Measurements from ENCODE around the gene COBLL1. TPM values are rescaled to one million over a fixed set of nuclear protein-coding genes. Genes with fewer than 3 reads are reported as not detected.

The COBLL1 gene
- total and polyA plus RNA-seq, 3 donors from 2014 or later: 5.4 to 17.3 (median 14.5) TPM

- H3K9me3 ChIP-seq: no peaks in the 10 kb centered on the region
- H3K27ac ChIP-seq: no peak overlapping the region
- H3K36me3 ChIP-seq (ENCODE audit: low read depth, missing control alignments): no peaks in the 10 kb centered on the region
- intact Hi-C loops (cut with DNase I; ENCODE audit: low total_unique reads): no loop called here
- no peak overlapping the region for H3K4me3 ChIP-seq
- H3K27me3 ChIP-seq: no peaks in the 10 kb centered on the region
- TF ChIP-seq CTCF (IDR thresholded peaks at IDR 0.05) (no peak), POLR2A (IDR thresholded peaks at IDR 0.05) (no peak)
- WGBS, 2 donors: 87 to 89% methylated on average over 1 of the region's 1 CpG
- DNase-seq: no peak
- H3K4me1 ChIP-seq: no peaks in the 10 kb centered on the region
These were observed 178.6 kb downstream of the COBLL1 start for GRCh38 chr2:164662868-164663631.

DNA sequence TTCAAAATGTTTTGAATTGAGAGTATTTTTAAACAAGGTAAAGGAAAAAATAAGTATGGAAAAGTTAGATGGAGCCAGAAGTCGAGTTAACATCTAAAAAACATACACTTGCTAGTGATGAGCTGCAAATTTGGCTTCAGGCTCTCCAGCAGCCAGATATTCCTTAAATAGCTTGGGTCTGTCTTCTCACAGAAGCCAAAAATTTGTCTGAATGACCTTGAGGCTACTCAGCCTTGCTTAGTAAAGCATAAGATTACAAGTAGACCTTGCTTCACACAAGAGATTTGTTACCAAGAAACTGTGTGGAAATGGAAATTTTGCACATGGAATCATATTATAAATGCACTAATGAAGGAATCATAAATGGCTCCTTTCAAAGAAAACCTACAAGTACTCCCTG, 179.6 kb downstream of the COBLL1 start:
- WGBS, 2 donors: 33 to 52% methylated on average over 1 of the region's 1 CpG
- intact Hi-C loops (cut with DNase I; ENCODE audit: low total_unique reads): no loop called here
- Histone ChIP-seq H3K36me3 (ENCODE audit: low read depth, missing control alignments) (no peaks in the 10 kb centered on the region), H3K9me3 (no peaks in the 10 kb centered on the region), H3K4me3 (no peak overlapping the region), H3K27me3 (no peaks in the 10 kb centered on the region), H3K4me1 (no peaks in the 10 kb centered on the region), H3K27ac (no peak overlapping the region)
- TF ChIP-seq CTCF (IDR thresholded peaks at IDR 0.05) (no peak), POLR2A (IDR thresholded peaks at IDR 0.05) (no peak)
- no peak for DNase-seq

GRCh38 chr2:164661349-164661748, 180.3 kb downstream of the COBLL1 start:
- Histone ChIP-seq H3K4me1 (no peaks in the 10 kb centered on the region), H3K36me3 (ENCODE audit: low read depth, missing control alignments) (no peaks in the 10 kb centered on the region), H3K4me3 (no peak overlapping the region), H3K27me3 (no peaks in the 10 kb centered on the region), H3K27ac (no peak overlapping the region), H3K9me3 (no peaks in the 10 kb centered on the region)
- TF ChIP-seq POLR2A (IDR thresholded peaks at IDR 0.05): no peak
- no peak for TF ChIP-seq CTCF (IDR thresholded peaks at IDR 0.05)
- no peak for DNase-seq
- intact Hi-C loops (cut with DNase I; ENCODE audit: low total_unique reads): no loop called here

GRCh38 chr2:164657129-164657528, 184.5 kb downstream of the COBLL1 start:
- Histone ChIP-seq H3K27ac (no peak overlapping the region), H3K27me3 (no peaks in the 10 kb centered on the region), H3K4me3 (no peak overlapping the region), H3K9me3 (no peaks in the 10 kb centered on the region), H3K36me3 (ENCODE audit: low read depth, missing control alignments) (no peaks in the 10 kb centered on the region), H3K4me1 (no peaks in the 10 kb centered on the region)
- intact Hi-C loops (cut with DNase I; ENCODE audit: low total_unique reads): no loop called here
- no peak for DNase-seq
- TF ChIP-seq CTCF (IDR thresholded peaks at IDR 0.05): no peak
- no peak for TF ChIP-seq POLR2A (IDR thresholded peaks at IDR 0.05)
- WGBS, 2 donors: 91 to 96% methylated on average over 2 of the region's 2 CpGs

GRCh38 chr2:164655750-164656149, 185.9 kb downstream of the COBLL1 start:
- 90 to 92% methylated on average over 2 of the region's 2 CpGs for WGBS, 2 donors
- no peak overlapping the region for H3K27ac ChIP-seq
- no peaks in the 10 kb centered on the region for H3K9me3 ChIP-seq
- no peaks in the 10 kb centered on the region for H3K27me3 ChIP-seq
- no peaks in the 10 kb centered on the region for H3K4me1 ChIP-seq
- H3K36me3 ChIP-seq (ENCODE audit: low read depth, missing control alignments): no peaks in the 10 kb centered on the region
- DNase-seq: no peak
- intact Hi-C loops (cut with DNase I; ENCODE audit: low total_unique reads): no loop called here
- no peak overlapping the region for H3K4me3 ChIP-seq
- TF ChIP-seq POLR2A (IDR thresholded peaks at IDR 0.05) (no peak), CTCF (IDR thresholded peaks at IDR 0.05) (no peak)
